ENCODE measurements around the gene CD209. TPM values are rescaled to one million over a fixed set of nuclear protein-coding genes. Genes with fewer than 3 reads are reported as not detected.

CD209 gene
- polyA plus RNA-seq, 1 donor from 2014 or later: not detected

- Histone ChIP-seq H3F3A (ENCODE audit: insufficient read depth, low read length, poor library complexity, severe bottlenecking) (no peaks in the 10 kb centered on the region), H3K9me3 (ENCODE audit: low read length) (no peaks in the 10 kb centered on the region), H3K79me2 (replicated peaks; ENCODE audit: insufficient read depth, low read length) (no peaks in the 10 kb centered on the region), H3K9ac (ENCODE audit: low read length) (no peak overlapping the region), H3K36me3 (ENCODE audit: insufficient read depth, low read length) (no peaks in the 10 kb centered on the region), H3K4me2 (ENCODE audit: low read length) (no peak overlapping the region), H2AFZ (ENCODE audit: low read depth, low read length) (no peak overlapping the region), H3K27ac (ENCODE audit: low read length) (no peak overlapping the region), H3K9me2 (ENCODE audit: insufficient read depth, low read length) (no peaks in the 10 kb centered on the region), H4K20me1 (ENCODE audit: insufficient read depth) (no peaks in the 10 kb centered on the region), H3K27me3 (ENCODE audit: insufficient read depth, low read depth, low read length) (no peaks in the 10 kb centered on the region), H3K4me3 (ENCODE audit: low read length) (no peak overlapping the region)
- TF ChIP-seq MXI1 (conservative IDR thresholded peaks at IDR 0.05; ENCODE audit: poor library complexity, severe bottlenecking): no peak
- no peak for TF ChIP-seq POLR2AphosphoS5 (IDR thresholded peaks at IDR 0.05)
Measured at GRCh38 chr19:7699417-7700401, 47.6 kb downstream of the CD209 start.

- H3K9me2 ChIP-seq (ENCODE audit: insufficient read depth, low read length): no peaks in the 10 kb centered on the region
- H3K27ac ChIP-seq (ENCODE audit: low read length): no peak overlapping the region
- H3K4me3 ChIP-seq (ENCODE audit: low read length): no peak overlapping the region
- no peaks in the 10 kb centered on the region for H3F3A ChIP-seq (ENCODE audit: insufficient read depth, low read length, poor library complexity, severe bottlenecking)
- H3K79me2 ChIP-seq (replicated peaks; ENCODE audit: insufficient read depth, low read length): no peaks in the 10 kb centered on the region
- TF ChIP-seq RAD21 (conservative IDR thresholded peaks at IDR 0.05): no peak
- no peak for TF ChIP-seq POLR2AphosphoS5 (IDR thresholded peaks at IDR 0.05)
- no peak for TF ChIP-seq MXI1 (conservative IDR thresholded peaks at IDR 0.05; ENCODE audit: poor library complexity, severe bottlenecking)
- TF ChIP-seq SMC3 (conservative IDR thresholded peaks at IDR 0.05; ENCODE audit: poor library complexity): no peak
- TF ChIP-seq EP300 (conservative IDR thresholded peaks at IDR 0.05; ENCODE audit: poor library complexity, severe bottlenecking): no peak
- TF ChIP-seq EZH2 (IDR thresholded peaks at IDR 0.05; ENCODE audit: borderline replicate concordance, insufficient read depth, low read length, poor library complexity, severe bottlenecking): no peak
- no peak for TF ChIP-seq REST (IDR thresholded peaks at IDR 0.05; ENCODE audit: borderline replicate concordance)
- no peaks in the 10 kb centered on the region for H3K9me3 ChIP-seq (ENCODE audit: low read length)
- H3K4me2 ChIP-seq (ENCODE audit: low read length): no peak overlapping the region
- no peak overlapping the region for H2AFZ ChIP-seq (ENCODE audit: low read depth, low read length)
- no peak overlapping the region for H3K9ac ChIP-seq (ENCODE audit: low read length)
- H4K20me1 ChIP-seq (ENCODE audit: insufficient read depth): no peaks in the 10 kb centered on the region
- H3K27me3 ChIP-seq (ENCODE audit: insufficient read depth, low read depth, low read length): no peaks in the 10 kb centered on the region
- H3K36me3 ChIP-seq (ENCODE audit: insufficient read depth, low read length): no peaks in the 10 kb centered on the region
Measured at GRCh38 chr19:7699003-7699402, 48.3 kb downstream of the CD209 start.

- H3K79me2 ChIP-seq (replicated peaks; ENCODE audit: insufficient read depth, low read length): no peaks in the 10 kb centered on the region
- no peak for TF ChIP-seq MXI1 (conservative IDR thresholded peaks at IDR 0.05; ENCODE audit: poor library complexity, severe bottlenecking)
- no peak for TF ChIP-seq RAD21 (conservative IDR thresholded peaks at IDR 0.05)
- TF ChIP-seq EP300 (conservative IDR thresholded peaks at IDR 0.05; ENCODE audit: poor library complexity, severe bottlenecking): no peak
- no peak for TF ChIP-seq CTCF (IDR thresholded peaks at IDR 0.05; ENCODE audit: poor library complexity, severe bottlenecking)
- TF ChIP-seq SMC3 (conservative IDR thresholded peaks at IDR 0.05; ENCODE audit: poor library complexity): no peak
- TF ChIP-seq EZH2 (IDR thresholded peaks at IDR 0.05; ENCODE audit: borderline replicate concordance, insufficient read depth, low read length, poor library complexity, severe bottlenecking): no peak
- no peaks in the 10 kb centered on the region for H3K9me2 ChIP-seq (ENCODE audit: insufficient read depth, low read length)
- no peaks in the 10 kb centered on the region for H3K9me3 ChIP-seq (ENCODE audit: low read length)
- H3F3A ChIP-seq (ENCODE audit: insufficient read depth, low read length, poor library complexity, severe bottlenecking): no peaks in the 10 kb centered on the region
- H3K36me3 ChIP-seq (ENCODE audit: insufficient read depth, low read length): no peaks in the 10 kb centered on the region
- no peaks in the 10 kb centered on the region for H4K20me1 ChIP-seq (ENCODE audit: insufficient read depth)
- H3K27ac ChIP-seq (ENCODE audit: low read length): no peak overlapping the region
- no peak overlapping the region for H3K9ac ChIP-seq (ENCODE audit: low read length)
- no peak overlapping the region for H2AFZ ChIP-seq (ENCODE audit: low read depth, low read length)
- H3K4me3 ChIP-seq (ENCODE audit: low read length): no peak overlapping the region
- H3K4me2 ChIP-seq (ENCODE audit: low read length): no peak overlapping the region
- H3K27me3 ChIP-seq (ENCODE audit: insufficient read depth, low read depth, low read length): no peaks in the 10 kb centered on the region
Measured at GRCh38 chr19:7698583-7698982, 48.8 kb downstream of the CD209 start.
